GM19324 (cell line): Measurements from ENCODE around the gene ATG14.
"Not testable (repeated sequence)": the region's sequence is repeated elsewhere in the genome, so short reads cannot be mapped to it uniquely, and the experiment has no call there.

Experiments used
- ATAC-seq: cut with Tn5 transposase; IDR thresholded peaks from one replicate; pipeline ENCODE4 v1.9.1; 2021; ENCODE audit warnings: mild to moderate bottlenecking, moderate library complexity; ENCODE audit not compliant: unreplicated experiment, low FRiP score

ATG14 gene

DNA sequence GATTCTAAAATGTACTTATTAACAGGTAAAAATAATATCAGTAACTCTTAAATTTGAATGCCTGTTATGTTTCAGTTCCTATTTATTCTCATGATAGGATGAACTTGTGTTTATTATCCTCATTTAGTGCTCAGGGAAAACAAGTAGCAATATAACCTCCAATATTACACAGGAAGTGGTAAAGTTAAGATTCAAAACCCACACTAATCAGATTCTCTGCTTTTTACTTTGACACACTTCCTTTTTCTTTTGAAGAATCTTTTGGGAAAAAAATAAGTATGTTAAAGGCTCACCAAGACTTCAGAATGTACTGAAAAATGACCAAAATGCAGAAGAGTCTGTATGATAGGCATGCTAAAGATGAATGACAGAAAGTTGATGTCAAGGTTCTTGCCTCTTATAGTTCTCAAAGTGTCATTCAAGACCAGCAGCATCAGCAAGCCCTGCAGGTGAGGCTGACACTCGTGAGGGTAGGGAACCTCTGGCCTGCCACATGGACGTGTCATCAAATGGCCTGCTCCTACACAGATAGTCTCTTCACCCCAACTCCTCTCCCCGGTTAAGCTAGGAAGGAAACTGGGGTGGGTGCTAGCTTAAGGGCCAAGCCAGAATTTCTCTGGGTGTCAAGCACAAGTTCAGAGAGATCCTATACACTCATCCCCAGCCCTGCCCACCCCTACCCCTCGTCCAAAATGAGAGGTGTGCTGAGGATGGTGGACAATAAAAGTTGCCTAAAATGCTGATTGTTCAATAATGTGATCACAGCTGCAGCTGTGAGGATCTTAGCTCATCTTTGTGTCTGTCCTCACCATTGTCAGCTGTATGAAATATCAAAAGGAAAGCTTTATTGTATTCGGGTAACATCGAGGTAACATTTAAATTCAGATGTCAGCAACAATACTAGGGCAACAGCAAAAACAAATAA is 22.5 kb upstream of the ATG14 start:
- no peak for ATAC-seq

DNA sequence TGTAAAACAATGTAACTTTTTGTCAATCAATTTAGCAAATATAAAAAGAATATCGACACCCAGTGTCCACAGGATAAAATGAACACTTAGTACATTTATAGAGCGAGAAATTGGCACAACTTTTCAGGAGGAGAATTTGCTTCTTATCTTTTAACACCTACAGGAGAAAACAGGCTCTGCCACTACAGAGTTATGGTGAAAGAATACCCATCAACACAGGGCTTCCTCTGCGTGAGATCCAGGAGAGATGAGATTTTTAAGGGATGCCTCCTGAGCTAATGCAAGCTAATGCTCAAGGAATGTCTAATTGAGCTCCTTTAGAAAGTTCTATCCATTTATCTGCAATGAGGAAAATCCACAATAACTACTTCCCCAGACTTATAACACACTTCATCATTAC is 21.0 kb upstream of the ATG14 start:
- no peak for ATAC-seq

DNA sequence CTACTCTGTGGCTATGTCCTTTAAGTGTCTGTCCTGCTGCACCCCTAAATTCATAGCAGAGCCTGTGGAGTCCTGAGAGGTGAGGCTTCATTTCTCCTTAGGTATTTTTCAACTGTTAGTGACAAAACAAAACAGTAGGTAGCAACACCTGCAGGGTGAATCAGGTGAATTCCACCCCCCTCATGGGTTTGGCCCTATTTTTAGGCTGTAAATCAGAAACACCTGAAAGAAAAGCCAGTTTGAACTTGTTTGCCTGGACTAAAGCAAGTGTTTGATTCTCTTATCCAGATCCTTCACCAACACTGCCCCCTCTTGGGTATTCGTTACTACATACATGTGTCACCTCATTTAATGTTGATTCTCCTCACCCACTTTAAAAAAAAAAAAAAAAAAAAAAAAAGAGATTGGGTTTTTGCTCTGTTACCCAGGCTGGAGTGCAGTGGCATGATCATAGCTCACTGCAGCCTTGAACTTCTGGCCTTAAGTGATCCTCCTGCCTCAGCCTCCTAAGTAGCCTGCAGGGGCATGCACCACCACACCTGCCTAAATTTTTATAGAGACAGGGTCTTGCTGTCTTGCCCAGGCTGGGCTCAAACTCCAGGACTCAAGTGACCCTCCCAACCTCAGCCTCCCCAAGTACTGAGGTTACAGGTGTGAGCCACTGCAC is 18.5 kb upstream of the ATG14 start:
- ATAC-seq, result no peak

- no peak for ATAC-seq
Measured at GRCh38 chr14:55427439-55427838, 15.8 kb upstream of the ATG14 start.

DNA sequence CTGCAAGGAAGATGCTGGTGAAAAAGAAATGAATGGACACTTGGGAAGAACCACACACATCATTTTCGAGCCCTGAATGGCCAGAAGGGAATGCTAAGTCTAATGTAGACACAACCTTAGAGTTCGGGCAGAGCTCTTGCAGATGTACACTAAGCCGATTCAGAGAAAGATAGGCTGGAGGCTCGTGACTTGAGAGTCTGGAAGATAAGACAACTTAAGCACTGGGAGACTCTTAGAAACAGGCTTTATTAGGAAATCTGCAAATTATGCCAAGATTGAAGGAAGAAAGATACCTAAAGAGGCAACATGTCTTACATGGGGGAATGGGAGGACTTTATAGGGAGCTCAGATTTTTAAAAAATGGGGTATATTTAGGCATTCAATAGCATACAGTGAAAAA is 15.3 kb upstream of the ATG14 start:
- no peak for ATAC-seq

DNA sequence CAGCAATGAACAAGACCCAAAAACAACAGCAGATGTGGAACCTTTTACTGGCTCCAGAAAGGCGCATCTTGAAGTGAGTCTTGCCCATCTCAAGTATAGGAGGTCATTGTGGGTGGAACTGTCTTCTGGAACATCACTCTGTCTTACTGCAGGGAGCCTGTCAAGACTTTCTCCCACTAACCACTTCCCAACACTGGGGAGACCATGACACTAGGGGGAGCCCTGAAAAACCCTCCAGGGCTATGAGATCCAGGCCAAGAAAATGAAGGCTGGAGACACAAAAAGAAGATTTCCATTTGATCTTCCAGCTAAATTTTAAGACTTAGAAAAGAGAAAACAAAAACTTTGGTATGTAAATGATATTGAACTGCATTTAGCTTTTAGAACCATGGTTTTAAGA is 13.5 kb upstream of the ATG14 start:
- ATAC-seq, result no peak

DNA sequence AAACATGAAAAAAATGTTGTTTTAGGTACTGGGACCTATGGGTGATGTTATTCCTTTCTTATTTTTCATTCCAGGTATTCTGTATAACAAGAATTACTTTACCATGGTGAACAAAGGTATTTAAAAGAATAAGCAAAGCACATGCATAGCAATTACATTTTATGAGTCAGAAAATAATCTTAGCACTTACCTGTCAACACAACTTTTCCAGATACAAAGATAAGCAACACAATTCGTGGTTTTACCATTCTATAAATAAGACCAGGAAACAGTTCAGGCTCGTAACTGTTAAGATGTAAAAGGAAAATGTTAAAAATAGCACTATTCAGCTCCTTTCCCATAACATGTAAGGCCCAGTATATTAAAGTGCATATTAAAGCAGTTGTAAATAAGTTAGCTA is 12.3 kb upstream of the ATG14 start:
- no peak for ATAC-seq

DNA sequence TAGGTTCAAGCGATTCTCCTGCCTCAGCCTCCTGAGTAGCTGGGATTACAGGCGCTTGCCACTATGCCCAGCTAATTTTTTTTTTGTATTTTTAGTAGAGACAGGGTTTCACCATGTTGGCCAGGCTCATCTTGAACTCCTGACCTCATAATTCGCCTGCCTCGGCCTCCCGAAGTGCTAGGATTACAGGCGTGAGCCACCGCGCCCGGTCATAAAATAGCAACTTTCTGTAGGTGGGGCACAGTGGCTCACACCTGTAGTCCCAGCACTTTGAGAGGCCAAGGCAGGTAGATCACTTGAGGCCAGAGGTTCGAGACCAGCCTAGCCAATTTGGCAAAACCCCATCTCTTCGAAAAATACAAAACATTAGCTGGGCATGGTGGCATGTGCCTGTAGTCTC is 10.7 kb upstream of the ATG14 start:
- ATAC-seq, result not testable (repeated sequence)

GRCh38 chr14:55419663-55420062 is 8.0 kb upstream of the ATG14 start:
- ATAC-seq, result no peak

DNA sequence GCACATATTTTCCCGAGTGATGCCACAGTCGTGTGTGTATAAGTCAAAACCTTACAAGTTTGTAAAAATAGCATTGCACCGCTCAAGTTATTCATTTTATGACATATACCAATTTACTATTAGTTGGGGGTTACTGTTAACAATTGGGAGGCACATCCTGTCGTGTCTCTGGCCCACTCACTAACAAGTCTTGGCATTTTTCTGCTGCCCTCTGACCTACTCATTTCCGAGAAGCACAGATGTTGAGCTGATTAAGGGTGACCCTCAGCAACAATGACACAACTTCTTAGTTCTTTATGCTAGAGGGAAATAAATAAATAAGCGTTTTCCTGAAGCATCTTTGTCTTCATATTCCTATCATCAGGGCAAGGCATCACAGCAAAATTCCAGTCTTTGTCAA is 6.8 kb upstream of the ATG14 start:
- ATAC-seq, result no peak

DNA sequence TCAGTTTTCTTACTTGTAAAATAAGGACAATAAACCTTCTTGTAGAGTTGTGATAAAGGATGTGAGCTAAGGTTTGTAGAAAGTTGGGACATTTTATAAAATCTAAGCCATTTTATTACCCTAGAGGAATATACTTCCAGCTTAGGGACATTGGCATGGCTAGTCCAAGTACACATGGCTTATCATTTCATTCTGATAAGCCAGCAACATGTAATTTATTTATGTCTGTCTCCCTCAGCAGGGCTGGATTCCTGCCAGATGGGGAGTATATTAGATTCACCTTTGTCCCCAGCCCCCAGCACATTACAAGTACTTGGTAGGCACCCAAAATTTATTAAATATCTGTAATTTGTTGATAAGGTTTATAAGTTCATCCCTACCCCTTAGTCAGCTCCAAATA is 6.3 kb upstream of the ATG14 start:
- no peak for ATAC-seq

- ATAC-seq, result no peak
Measured at GRCh38 chr14:55416866-55417265, 5.2 kb upstream of the ATG14 start.

DNA sequence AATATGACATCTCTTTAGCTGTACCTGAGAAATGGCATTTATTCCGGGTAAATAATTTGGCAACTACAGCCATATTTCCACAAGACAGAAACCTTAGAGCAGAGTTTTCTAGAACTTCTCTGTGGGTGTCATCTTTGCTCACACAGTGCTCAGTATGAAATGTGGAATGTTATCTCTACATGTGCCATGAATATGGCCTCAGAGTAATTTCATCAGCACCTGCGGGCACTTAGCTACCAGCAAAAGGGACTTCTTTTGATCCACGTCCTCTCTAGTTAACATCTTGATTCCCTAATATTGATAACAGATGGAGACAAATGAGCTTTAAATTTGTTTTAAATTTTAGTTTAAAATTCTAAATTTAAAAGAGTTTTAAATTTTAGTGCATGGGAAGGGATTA is 2.9 kb upstream of the ATG14 start:
- ATAC-seq, result no peak

DNA sequence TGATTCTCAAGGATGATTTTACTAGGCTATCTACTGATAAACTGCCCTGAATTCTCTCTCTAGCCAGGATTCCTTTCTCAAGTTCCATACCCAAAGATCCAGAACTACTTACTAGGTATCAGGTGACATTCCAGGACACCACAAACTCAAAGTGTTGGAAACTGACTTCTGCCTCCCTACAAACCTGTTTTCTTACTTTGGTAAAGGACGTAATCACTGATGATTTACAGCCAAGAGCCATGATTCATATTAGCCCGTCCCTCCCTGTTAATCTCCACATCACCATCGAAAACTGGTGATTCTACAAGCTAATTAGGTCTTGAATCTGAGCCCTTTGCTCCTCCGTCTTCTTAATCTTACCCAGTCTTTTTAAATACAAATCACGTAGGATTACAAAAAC is 1.0 kb upstream of the ATG14 start:
- ATAC-seq, result no peak

DNA sequence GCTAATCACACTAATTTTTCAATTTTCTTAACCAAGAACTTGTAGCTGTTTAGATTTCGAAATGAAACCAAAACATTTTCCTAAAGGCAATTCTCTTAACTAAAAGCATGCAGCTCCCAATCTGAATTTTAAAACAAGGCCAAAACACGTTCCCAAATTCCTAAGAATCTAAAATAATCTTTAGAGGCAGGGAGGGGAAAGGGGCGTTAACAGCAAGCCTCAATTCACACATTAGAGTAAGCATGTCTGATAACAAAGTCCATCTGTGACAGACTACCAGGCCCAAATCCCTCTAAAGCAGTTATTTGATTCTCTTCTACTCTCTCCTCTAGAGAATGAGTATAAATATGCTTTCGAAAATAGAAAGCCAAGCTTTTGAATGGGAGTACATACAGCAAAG is 754 bp downstream of the ATG14 start:
- ATAC-seq, result no peak

DNA sequence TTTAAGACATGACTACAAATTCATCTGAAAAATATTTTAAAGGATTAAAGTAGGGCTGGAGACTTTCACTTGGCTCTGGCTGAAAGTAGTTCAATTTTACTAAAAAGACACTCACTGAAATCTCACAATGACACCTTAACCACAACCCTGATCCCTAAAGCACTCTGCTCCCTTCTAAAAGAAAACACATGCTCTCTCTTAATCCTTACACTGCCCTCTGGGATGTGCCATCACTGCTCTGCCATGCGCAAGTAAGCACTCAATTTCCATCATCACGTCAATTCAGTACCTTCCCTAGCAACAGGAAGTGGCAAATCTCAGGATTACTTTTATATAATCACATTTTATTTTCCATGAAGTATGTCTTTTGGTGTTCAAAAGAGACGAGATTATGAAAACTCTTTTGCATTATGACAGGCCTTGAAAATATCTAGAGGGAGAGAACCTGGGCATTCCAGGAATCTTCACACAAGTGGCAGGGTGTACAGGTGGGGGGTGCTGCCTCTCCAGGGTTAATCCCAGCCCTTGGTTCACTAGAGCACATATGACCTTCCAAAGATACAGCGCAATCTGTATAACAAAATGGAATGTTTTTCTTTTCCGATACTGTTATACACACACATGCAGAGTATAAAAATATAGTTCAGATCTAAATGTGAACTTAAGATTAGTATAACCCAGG is 7.3 kb downstream of the ATG14 start:
- ATAC-seq, result no peak

DNA sequence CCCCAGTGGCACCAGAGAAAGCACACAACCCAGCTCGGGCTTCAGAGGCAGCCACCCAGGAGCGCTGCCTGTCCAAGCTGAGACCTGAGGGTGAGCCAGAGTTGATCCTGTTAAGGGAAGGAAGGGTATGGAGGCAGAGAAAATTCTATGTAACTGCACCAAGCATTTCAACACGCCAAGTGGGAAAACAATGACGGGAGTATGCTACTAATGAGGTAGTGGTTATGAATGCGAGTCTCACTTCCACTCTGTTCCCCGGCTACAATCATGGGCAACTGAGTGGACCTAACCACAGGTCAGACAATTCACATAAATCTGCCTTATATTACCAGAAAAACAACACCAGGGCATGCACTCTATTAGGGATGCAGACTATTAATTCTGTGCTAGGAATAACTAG is 9.9 kb downstream of the ATG14 start:
- no peak for ATAC-seq

- ATAC-seq, result no peak
Measured at GRCh38 chr14:55399852-55400251, 11.8 kb downstream of the ATG14 start.

DNA sequence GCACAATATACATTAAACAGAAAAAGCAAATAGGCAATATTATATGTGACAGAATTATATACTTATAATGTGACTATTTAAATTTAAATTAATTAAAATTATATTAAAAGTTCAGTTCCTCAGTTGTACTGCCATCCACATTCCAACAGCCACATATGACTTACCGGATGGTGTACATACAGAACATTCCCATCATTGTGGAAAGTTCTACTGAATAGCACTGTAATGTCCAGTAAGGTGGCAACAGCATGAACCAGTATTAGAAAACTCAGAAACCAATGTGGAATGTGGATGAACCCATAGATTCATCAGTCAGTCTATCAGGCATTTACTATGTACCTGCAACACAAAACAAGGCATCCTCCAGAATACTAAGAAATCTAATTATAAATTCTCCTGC is 12.4 kb downstream of the ATG14 start:
- no peak for ATAC-seq

DNA sequence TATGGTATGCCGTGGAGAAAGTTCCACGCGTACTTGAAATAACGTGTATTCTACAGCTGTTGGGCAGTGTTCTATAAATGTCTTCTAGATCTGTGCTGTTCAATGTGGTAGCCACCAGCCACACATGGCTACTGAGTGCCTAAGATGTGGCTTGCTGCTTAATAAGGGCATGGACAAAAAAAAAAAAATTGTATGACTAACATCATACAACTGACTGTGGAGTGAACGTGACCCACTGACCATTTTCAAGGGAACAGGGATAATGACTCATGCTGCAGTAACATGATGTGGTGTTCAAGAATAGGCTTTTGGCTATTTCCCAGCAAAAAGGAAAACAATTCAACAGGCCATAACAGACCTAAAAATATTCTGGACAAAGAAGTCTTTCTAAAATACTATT is 13.0 kb downstream of the ATG14 start:
- no peak for ATAC-seq

DNA sequence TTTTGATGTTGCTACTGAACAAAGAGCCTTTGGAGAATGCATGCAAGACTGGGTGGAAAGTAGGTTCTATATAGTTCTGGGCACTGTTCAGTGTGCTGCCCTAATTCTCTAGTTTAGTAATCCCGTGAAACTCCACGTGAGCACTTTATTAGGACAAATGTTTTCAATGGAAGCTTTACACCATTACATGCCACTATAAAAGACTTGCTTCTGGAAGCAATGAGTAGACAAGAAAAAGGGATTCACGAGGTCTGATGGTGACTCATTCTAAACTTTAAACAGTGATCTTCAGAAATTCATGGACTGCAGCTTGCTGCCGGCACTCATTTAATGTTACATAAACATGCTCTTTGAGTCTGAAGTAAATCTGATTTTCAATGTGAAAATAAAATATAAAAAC is 22.3 kb downstream of the ATG14 start:
- no peak for ATAC-seq

GRCh38 chr14:55388160-55388559 is 23.5 kb downstream of the ATG14 start:
- ATAC-seq, result no peak
